NK-92 (cell line): ENCODE data around the gene CIP2A.
A peak's percentile ranks its signal among the peaks of the same experiment; 100 is the strongest.
"Not testable (repeated sequence)": the region's sequence is repeated elsewhere in the genome, so short reads cannot be mapped to it uniquely, and the experiment has no call there.

ENCODE experiments used
- DNase-seq: peaks from one replicate; lab custom pipeline; 2025; ENCODE audit not compliant: unreplicated experiment; lab: John Stamatoyannopoulos, UW

The CIP2A gene

GRCh38 chr3:108589081-108589997, at the start of gene CIP2A, which contains the start of gene DZIP3:
CIP2A (minus strand) TSS chr3:108589438; CDS start chr3:108589375, 63 bp downstream.
DZIP3 (plus strand) TSS chr3:108589722; CDS start chr3:108605407, 15,685 bp downstream.
- peak; percentile 38 for DNase-seq

- DNase-seq, result no peak
Measured at GRCh38 chr3:108629974-108630373, 40.7 kb upstream of the CIP2A start.

- DNase-seq, result no peak
Measured at GRCh38 chr3:108623504-108623903, 34.3 kb upstream of the CIP2A start.

GRCh38 chr3:108620250-108620649, 31.0 kb upstream of the CIP2A start:
- DNase-seq, result no peak

GRCh38 chr3:108616090-108616489, 26.9 kb upstream of the CIP2A start:
- DNase-seq, result not testable (repeated sequence)

- no peak for DNase-seq
Measured at GRCh38 chr3:108610651-108611050, 21.4 kb upstream of the CIP2A start.

GRCh38 chr3:108608750-108609149, 19.5 kb upstream of the CIP2A start:
- no peak for DNase-seq

GRCh38 chr3:108605491-108605890, 16.3 kb upstream of the CIP2A start:
- DNase-seq, result no peak

- DNase-seq, result no peak
Measured at GRCh38 chr3:108605028-108605427, 15.8 kb upstream of the CIP2A start.

- DNase-seq, result no peak
Measured at GRCh38 chr3:108603691-108604090, 14.5 kb upstream of the CIP2A start.

- DNase-seq, result no peak
Measured at GRCh38 chr3:108602935-108603294, 13.7 kb upstream of the CIP2A start.

GRCh38 chr3:108602249-108602934, 13.2 kb upstream of the CIP2A start:
- no peak for DNase-seq

GRCh38 chr3:108599677-108600409, 10.6 kb upstream of the CIP2A start:
- DNase-seq, result no peak

GRCh38 chr3:108598375-108598774, 9.1 kb upstream of the CIP2A start:
- no peak for DNase-seq

GRCh38 chr3:108595321-108595720, 6.1 kb upstream of the CIP2A start:
- no peak for DNase-seq

GRCh38 chr3:108590460-108590859, 1.2 kb upstream of the CIP2A start:
- DNase-seq, result no peak

- DNase-seq, result no peak
Measured at GRCh38 chr3:108589998-108590323, 723 bp upstream of the CIP2A start.

GRCh38 chr3:108588601-108589000, 637 bp downstream of the CIP2A start:
- DNase-seq, result no peak

- DNase-seq, result no peak
Measured at GRCh38 chr3:108578064-108578463, 11.2 kb downstream of the CIP2A start.

- DNase-seq, result no peak
Measured at GRCh38 chr3:108569336-108569735, 19.9 kb downstream of the CIP2A start.

- no peak for DNase-seq
Measured at GRCh38 chr3:108566599-108566998, 22.6 kb downstream of the CIP2A start.

- no peak for DNase-seq
Measured at GRCh38 chr3:108565506-108565905, 23.7 kb downstream of the CIP2A start.
